Measurements from ENCODE around the gene USE1. TPM values are rescaled to one million over a fixed set of nuclear protein-coding genes. Genes with fewer than 3 reads are reported as not detected.

Gene USE1
- total RNA-seq, 4 donors from 2014 or later: 11.3 to 24.0 (median 17.9) TPM

DNA sequence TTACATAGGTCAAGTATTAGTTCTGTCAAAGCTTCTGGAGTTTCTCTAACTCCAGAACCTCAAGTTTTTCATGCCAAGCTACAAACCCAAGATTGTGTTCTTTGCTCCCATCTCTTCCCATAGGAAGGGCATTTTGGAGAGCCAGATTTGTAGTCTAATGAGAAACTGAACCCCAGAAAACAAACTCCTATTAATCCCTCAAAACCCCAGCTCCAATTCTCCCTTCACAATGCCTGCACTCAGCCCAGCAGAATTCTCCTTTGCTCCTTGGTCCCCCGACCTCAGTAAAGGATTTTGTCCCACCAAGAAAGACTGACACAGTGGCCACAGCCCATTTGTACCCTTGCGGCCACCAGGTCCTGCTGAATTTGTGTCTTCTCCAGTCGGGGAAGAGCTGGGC, 41.0 kb downstream of the USE1 start:
- ATAC-seq: no peak
- Histone ChIP-seq H3K27ac (no peak overlapping the region), H3K27me3 (no peaks in the 10 kb centered on the region), H3K4me1 (no peaks in the 10 kb centered on the region), H3K9me3 (peaks cover 0 to 9% (median 0%) of the 10 kb centered on the region in 3 donors), H3K36me3 (peaks cover 0 to 3% of the 10 kb centered on the region in 2 donors), H3K4me3 (no peak overlapping the region)
- WGBS, 2 donors (ENCODE audit: low coverage in 1 of 2): 69 to 86% methylated on average over 2 of the region's 3 CpGs
- TF ChIP-seq POLR2A (IDR thresholded peaks at IDR 0.05): no peak
- TF ChIP-seq EP300 (IDR thresholded peaks at IDR 0.05): no peak
- TF ChIP-seq, protein P1, sequence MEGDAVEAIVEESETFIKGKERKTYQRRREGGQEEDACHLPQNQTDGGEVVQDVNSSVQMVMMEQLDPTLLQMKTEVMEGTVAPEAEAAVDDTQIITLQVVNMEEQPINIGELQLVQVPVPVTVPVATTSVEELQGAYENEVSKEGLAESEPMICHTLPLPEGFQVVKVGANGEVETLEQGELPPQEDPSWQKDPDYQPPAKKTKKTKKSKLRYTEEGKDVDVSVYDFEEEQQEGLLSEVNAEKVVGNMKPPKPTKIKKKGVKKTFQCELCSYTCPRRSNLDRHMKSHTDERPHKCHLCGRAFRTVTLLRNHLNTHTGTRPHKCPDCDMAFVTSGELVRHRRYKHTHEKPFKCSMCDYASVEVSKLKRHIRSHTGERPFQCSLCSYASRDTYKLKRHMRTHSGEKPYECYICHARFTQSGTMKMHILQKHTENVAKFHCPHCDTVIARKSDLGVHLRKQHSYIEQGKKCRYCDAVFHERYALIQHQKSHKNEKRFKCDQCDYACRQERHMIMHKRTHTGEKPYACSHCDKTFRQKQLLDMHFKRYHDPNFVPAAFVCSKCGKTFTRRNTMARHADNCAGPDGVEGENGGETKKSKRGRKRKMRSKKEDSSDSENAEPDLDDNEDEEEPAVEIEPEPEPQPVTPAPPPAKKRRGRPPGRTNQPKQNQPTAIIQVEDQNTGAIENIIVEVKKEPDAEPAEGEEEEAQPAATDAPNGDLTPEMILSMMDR (IDR thresholded peaks at IDR 0.05): no peak
- no peak for TF ChIP-seq POLR2AphosphoS5 (IDR thresholded peaks at IDR 0.05)

- 80 to 84% methylated on average over 2 to 8 of the region's 9 CpGs for whole genome bisulfite sequencing, 2 donors (ENCODE audit: low coverage in 1 of 2)
- ATAC-seq: no peak
- TF ChIP-seq POLR2A (IDR thresholded peaks at IDR 0.05) (no peak), EP300 (IDR thresholded peaks at IDR 0.05) (no peak), POLR2AphosphoS5 (IDR thresholded peaks at IDR 0.05) (no peak)
- TF ChIP-seq, protein P1 (IDR thresholded peaks at IDR 0.05): no peak
These were observed 44.1 kb downstream of the USE1 start for GRCh38 chr19:17259118-17259780.

DNA sequence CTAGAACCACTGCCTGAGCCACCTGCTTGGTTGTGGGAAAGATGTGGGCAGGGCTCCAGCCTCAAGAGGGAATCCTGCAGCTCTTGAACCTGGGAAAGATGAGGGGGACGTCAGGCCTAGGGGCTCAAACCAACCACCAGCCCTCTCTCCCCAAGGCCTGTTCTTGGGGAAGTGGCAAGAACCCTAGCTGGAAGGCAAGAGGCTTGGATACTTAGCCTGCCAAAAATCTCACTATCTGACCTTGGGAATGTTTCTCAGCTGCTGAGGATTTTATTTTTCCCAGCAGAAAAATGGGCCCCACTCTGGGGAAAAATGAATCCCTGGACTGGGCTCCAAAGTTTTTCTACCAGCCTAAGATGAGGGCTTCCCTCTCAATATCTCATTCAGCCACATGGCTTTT, 44.8 kb downstream of the USE1 start:
- ATAC-seq: no peak
- no peaks in the 10 kb centered on the region for H3K4me1 ChIP-seq
- peaks cover 0 to 9% (median 0%) of the 10 kb centered on the region in 3 donors for H3K9me3 ChIP-seq
- H3K27me3 ChIP-seq: no peaks in the 10 kb centered on the region
- peaks cover 0 to 3% of the 10 kb centered on the region in 2 donors for H3K36me3 ChIP-seq
- H3K4me3 ChIP-seq: no peak overlapping the region
- no peak overlapping the region for H3K27ac ChIP-seq
- TF ChIP-seq POLR2A (IDR thresholded peaks at IDR 0.05) (no peak), POLR2AphosphoS5 (IDR thresholded peaks at IDR 0.05) (no peak), EP300 (IDR thresholded peaks at IDR 0.05) (no peak)
- TF ChIP-seq, protein P1 (IDR thresholded peaks at IDR 0.05): no peak
- no CpG with 5 or more reads among the region's 1 CpG for WGBS, 2 donors (ENCODE audit: low coverage in 1 of 2)

More at GRCh38 chr19:17259118-17259780, 44.1 kb downstream of the USE1 start:
- no peaks in the 10 kb centered on the region for H3K4me1 ChIP-seq
- H3K27me3 ChIP-seq: no peaks in the 10 kb centered on the region
- H3K27ac ChIP-seq: no peak overlapping the region
- no peak overlapping the region for H3K4me3 ChIP-seq
- H3K36me3 ChIP-seq: peaks cover 0 to 3% of the 10 kb centered on the region in 2 donors
- H3K9me3 ChIP-seq: peaks cover 0 to 9% (median 0%) of the 10 kb centered on the region in 3 donors

DNA sequence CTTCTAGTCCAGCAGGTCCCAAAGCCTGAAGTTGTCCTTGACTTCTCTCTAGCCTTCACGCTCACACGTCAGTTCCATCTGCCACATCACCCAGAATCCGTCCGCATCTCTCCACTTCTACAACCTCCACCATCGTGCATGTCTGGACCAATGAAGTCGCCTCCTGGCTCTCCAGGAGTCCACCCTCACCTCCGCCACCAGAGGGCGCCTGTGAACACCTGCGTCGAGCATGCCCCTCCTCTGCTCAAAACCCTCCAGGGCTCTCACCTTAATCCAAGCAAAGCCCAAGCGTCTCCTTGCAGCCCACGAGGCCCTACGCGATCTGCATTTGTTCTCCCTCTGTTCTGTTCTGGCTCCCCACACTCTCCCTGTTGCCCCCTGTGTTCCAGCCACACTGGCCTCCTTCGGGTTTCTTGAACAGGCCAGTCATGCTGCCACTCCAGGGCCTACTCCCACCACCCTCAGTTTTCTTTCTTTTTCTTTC, 45.7 kb downstream of the USE1 start:
- Histone ChIP-seq H3K27me3 (no peaks in the 10 kb centered on the region), H3K4me3 (no peak overlapping the region), H3K27ac (no peak overlapping the region), H3K4me1 (no peaks in the 10 kb centered on the region), H3K36me3 (no peaks in the 10 kb centered on the region), H3K9me3 (peaks cover 0 to 9% (median 0%) of the 10 kb centered on the region in 3 donors)
- ATAC-seq: peak; percentile 90
- 18 to 19% methylated on average over 13 to 15 of the region's 15 CpGs for WGBS, 2 donors (ENCODE audit: low coverage in 1 of 2)
- TF ChIP-seq, protein P1 (IDR thresholded peaks at IDR 0.05): peak in 3 of 4 experiments; percentile 80 to 91 (median 81)
- no peak for TF ChIP-seq POLR2AphosphoS5 (IDR thresholded peaks at IDR 0.05)

- no CpG with 5 or more reads among the region's 16 CpGs for WGBS, 2 donors (ENCODE audit: low coverage in 1 of 2)
These were observed 47.4 kb downstream of the USE1 start for GRCh38 chr19:17262557-17262956.

More at GRCh38 chr19:17262557-17262956, 47.4 kb downstream of the USE1 start:
- Histone ChIP-seq H3K4me3 (peak overlapping the region in 1 of 2 donors; percentile 41), H3K36me3 (no peaks in the 10 kb centered on the region), H3K9me3 (peaks cover 0 to 9% (median 0%) of the 10 kb centered on the region in 3 donors), H3K27ac (no peak overlapping the region), H3K27me3 (no peaks in the 10 kb centered on the region), H3K4me1 (peaks cover 0 to under 1% (median 0%) of the 10 kb centered on the region in 3 donors)
- ATAC-seq: no peak
- TF ChIP-seq, protein P1 (IDR thresholded peaks at IDR 0.05): no peak
